SK-N-SH treated with all-trans-retinoic acid at 6 μM for 48 hours (cell line): Measurements from ENCODE around the gene SEMA5B.
A peak's percentile ranks its signal among the peaks of the same experiment; 100 is the strongest.

Source experiments
- ATAC-seq: fragments of 200-7000 bp; cut with Tn5 transposase; 3 replicates; pipeline ENCODE4 v1.9.1; 2020; ENCODE audit warnings: mild to moderate bottlenecking, moderate library complexity
- BACH2 ChIP-seq: fragments of 250-450 bp; sonication (Bioruptor Pico); IDR thresholded peaks from 2 replicates; pipeline ENCODE4 v1.9.0; 2021; ENCODE audit warnings: mild to moderate bottlenecking, borderline replicate concordance
- CSDC2 ChIP-seq: fragments of 250-450 bp; sonication (Bioruptor Pico); IDR thresholded peaks from 2 replicates; pipeline ENCODE4 v1.5.0; 2020; ENCODE audit warnings: mild to moderate bottlenecking, moderate library complexity
- ESRRG ChIP-seq: fragments of 250-450 bp; sonication (Bioruptor Pico); IDR thresholded peaks from 2 replicates; pipeline ENCODE4 v1.6.1; 2021; ENCODE audit warnings: mild to moderate bottlenecking
- GLIS3 ChIP-seq: fragments of 250-450 bp; sonication (Bioruptor Pico); IDR thresholded peaks from 2 replicates; pipeline ENCODE4 v1.5.0; 2020; ENCODE audit warnings: mild to moderate bottlenecking, moderate library complexity
- ISL1 ChIP-seq: fragments of 250-450 bp; sonication (Bioruptor Pico); IDR thresholded peaks from 2 replicates; pipeline ENCODE4 v2.1.2; 2022; ENCODE audit warnings: mild to moderate bottlenecking, moderate library complexity
- PPARA ChIP-seq: fragments of 250-450 bp; sonication (Bioruptor Pico); IDR thresholded peaks from 2 replicates; pipeline ENCODE4 v1.5.0; 2020; ENCODE audit warnings: mild to moderate bottlenecking, borderline replicate concordance
- SNAI2 ChIP-seq: fragments of 250-450 bp; sonication (Bioruptor Pico); IDR thresholded peaks from 2 replicates; pipeline ENCODE4 v1.5.0; 2020; ENCODE audit warnings: mild to moderate bottlenecking, moderate library complexity
- TCF4 ChIP-seq: fragments of 250-450 bp; sonication (Bioruptor Pico); IDR thresholded peaks from 2 replicates; pipeline ENCODE4 v1.8.0; 2021; ENCODE audit warnings: mild to moderate bottlenecking, moderate library complexity, borderline replicate concordance
- ZC3H10 ChIP-seq: fragments of 250-450 bp; sonication (Bioruptor Pico); IDR thresholded peaks from 2 replicates; pipeline ENCODE4 v1.5.1; 2021; ENCODE audit warnings: mild to moderate bottlenecking, moderate library complexity
- ZNF70 ChIP-seq: fragments of 450-650 bp; formaldehyde crosslinking; IDR thresholded peaks from 2 replicates; pipeline ENCODE4 v1.5.0; 2020; ENCODE audit warnings: mild to moderate bottlenecking, moderate library complexity
- TF ChIP-seq, protein P1 (sequence below): fragments of 250-450 bp; sonication (Bioruptor Pico); IDR thresholded peaks from 2 replicates; pipeline ENCODE4 v1.5.1; 2021; ENCODE audit warnings: mild to moderate bottlenecking, moderate library complexity
- TF ChIP-seq, protein P2 (sequence below): fragments of 250-450 bp; sonication (Bioruptor Pico); IDR thresholded peaks from 2 replicates; pipeline ENCODE4 v1.5.0; 2020; ENCODE audit warnings: mild to moderate bottlenecking, moderate library complexity
- TF ChIP-seq, protein P3 (sequence below): fragments of 250-450 bp; sonication (Bioruptor Pico); IDR thresholded peaks from 2 replicates; pipeline ENCODE4 v1.8.0; 2020; ENCODE audit warnings: mild to moderate bottlenecking, moderate library complexity, borderline replicate concordance
- TF ChIP-seq, protein P4 (sequence below): fragments of 250-450 bp; sonication (Bioruptor Pico); IDR thresholded peaks from 2 replicates; pipeline ENCODE4 v1.5.1; 2020; ENCODE audit warnings: low read depth, mild to moderate bottlenecking, moderate library complexity

SEMA5B gene

DNA sequence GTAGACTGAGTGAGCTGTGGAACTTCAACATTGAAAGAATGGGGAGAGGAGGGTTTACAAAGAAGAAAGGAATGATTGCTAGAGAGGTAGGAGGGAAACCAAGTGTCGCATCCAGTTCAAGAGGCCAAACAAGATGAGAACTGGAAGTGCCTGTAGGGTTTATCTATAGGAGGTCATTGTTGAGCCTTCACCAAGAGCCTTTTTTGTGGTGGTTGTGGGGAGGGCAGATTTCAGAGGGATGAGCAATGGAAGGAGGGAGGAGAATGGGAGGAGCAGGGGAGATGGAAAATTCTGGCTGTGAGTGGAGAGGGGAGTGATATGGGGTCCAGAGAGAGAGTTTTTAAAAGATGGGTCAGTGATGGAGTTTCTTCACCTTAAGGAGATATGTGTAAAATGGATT, 47.8 kb upstream of the SEMA5B start:
- TF ChIP-seq ZNF70 (CRISPR knock-in tag) = peak; percentile 90
- TF ChIP-seq, protein P1, sequence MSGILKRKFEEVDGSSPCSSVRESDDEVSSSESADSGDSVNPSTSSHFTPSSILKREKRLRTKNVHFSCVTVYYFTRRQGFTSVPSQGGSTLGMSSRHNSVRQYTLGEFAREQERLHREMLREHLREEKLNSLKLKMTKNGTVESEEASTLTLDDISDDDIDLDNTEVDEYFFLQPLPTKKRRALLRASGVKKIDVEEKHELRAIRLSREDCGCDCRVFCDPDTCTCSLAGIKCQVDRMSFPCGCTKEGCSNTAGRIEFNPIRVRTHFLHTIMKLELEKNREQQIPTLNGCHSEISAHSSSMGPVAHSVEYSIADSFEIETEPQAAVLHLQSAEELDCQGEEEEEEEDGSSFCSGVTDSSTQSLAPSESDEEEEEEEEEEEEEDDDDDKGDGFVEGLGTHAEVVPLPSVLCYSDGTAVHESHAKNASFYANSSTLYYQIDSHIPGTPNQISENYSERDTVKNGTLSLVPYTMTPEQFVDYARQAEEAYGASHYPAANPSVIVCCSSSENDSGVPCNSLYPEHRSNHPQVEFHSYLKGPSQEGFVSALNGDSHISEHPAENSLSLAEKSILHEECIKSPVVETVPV = no peak
- peak; percentile 14; the same call in 2 of the 3 replicates for ATAC-seq

DNA sequence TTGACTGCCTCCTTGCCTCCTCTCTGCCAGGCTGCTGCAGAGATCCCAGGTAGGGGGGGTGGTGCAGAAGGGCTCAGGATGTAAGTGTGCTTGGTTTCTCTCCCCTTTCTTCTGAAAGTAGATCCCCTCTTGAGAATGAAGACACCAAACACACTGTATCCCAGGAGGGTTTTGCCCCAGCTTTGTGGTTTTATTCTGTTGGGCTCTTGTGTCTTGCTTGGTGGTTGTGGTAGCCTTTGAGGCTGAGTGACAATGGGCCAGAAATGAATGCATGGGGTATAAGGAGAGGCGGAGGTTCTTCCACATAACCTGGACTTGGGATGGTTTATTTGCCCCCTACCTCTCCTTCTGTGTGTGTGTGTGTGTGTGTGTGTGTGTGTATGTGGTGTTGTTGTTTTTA, 45.0 kb upstream of the SEMA5B start:
- no peak for ATAC-seq
- TF ChIP-seq ZC3H10 (CRISPR knock-in tag) (no peak), ISL1 (CRISPR knock-in tag) (no peak)
- TF ChIP-seq, protein P2, sequence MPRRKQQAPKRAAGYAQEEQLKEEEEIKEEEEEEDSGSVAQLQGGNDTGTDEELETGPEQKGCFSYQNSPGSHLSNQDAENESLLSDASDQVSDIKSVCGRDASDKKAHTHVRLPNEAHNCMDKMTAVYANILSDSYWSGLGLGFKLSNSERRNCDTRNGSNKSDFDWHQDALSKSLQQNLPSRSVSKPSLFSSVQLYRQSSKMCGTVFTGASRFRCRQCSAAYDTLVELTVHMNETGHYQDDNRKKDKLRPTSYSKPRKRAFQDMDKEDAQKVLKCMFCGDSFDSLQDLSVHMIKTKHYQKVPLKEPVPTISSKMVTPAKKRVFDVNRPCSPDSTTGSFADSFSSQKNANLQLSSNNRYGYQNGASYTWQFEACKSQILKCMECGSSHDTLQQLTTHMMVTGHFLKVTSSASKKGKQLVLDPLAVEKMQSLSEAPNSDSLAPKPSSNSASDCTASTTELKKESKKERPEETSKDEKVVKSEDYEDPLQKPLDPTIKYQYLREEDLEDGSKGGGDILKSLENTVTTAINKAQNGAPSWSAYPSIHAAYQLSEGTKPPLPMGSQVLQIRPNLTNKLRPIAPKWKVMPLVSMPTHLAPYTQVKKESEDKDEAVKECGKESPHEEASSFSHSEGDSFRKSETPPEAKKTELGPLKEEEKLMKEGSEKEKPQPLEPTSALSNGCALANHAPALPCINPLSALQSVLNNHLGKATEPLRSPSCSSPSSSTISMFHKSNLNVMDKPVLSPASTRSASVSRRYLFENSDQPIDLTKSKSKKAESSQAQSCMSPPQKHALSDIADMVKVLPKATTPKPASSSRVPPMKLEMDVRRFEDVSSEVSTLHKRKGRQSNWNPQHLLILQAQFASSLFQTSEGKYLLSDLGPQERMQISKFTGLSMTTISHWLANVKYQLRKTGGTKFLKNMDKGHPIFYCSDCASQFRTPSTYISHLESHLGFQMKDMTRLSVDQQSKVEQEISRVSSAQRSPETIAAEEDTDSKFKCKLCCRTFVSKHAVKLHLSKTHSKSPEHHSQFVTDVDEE = no peak

DNA sequence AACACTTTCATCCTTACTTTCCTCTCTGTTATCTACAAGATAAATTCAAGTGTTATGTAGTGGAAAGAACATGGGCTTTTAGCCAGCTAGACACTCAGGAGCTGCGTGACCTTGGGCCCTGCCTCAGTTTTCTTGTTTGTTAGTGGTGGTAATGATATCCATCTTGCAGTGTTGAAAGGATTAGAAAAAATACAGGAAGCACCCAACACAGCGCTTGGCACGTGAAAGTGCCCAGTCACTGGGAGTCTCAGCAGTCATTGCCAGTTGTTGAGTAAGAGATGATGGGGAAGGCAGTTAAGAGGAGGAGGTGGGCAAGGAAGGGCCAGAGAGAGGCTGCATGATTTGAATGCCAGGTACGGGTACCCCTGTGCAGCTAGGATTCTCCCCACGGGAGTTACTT, 44.6 kb upstream of the SEMA5B start:
- TF ChIP-seq, protein P2 = no peak
- TF ChIP-seq TCF4 (CRISPR knock-in tag) (no peak), CSDC2 (CRISPR knock-in tag) (no peak), BACH2 (CRISPR knock-in tag) (no peak), ESRRG (CRISPR knock-in tag) (no peak), GLIS3 (CRISPR knock-in tag) (no peak), ISL1 (CRISPR knock-in tag) (no peak), PPARA (CRISPR knock-in tag) (no peak), ZC3H10 (CRISPR knock-in tag) (no peak)
- TF ChIP-seq, protein P3, sequence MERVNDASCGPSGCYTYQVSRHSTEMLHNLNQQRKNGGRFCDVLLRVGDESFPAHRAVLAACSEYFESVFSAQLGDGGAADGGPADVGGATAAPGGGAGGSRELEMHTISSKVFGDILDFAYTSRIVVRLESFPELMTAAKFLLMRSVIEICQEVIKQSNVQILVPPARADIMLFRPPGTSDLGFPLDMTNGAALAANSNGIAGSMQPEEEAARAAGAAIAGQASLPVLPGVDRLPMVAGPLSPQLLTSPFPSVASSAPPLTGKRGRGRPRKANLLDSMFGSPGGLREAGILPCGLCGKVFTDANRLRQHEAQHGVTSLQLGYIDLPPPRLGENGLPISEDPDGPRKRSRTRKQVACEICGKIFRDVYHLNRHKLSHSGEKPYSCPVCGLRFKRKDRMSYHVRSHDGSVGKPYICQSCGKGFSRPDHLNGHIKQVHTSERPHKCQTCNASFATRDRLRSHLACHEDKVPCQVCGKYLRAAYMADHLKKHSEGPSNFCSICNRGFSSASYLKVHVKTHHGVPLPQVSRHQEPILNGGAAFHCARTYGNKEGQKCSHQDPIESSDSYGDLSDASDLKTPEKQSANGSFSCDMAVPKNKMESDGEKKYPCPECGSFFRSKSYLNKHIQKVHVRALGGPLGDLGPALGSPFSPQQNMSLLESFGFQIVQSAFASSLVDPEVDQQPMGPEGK (CRISPR knock-in tag) = no peak
- TF ChIP-seq, protein P1 = no peak
- TF ChIP-seq, protein P4, sequence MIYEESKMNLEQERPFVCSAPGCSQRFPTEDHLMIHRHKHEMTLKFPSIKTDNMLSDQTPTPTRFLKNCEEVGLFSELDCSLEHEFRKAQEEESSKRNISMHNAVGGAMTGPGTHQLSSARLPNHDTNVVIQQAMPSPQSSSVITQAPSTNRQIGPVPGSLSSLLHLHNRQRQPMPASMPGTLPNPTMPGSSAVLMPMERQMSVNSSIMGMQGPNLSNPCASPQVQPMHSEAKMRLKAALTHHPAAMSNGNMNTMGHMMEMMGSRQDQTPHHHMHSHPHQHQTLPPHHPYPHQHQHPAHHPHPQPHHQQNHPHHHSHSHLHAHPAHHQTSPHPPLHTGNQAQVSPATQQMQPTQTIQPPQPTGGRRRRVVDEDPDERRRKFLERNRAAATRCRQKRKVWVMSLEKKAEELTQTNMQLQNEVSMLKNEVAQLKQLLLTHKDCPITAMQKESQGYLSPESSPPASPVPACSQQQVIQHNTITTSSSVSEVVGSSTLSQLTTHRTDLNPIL = no peak
- TF ChIP-seq, all 23 proteins: peak for 0
- no peak for ATAC-seq

DNA sequence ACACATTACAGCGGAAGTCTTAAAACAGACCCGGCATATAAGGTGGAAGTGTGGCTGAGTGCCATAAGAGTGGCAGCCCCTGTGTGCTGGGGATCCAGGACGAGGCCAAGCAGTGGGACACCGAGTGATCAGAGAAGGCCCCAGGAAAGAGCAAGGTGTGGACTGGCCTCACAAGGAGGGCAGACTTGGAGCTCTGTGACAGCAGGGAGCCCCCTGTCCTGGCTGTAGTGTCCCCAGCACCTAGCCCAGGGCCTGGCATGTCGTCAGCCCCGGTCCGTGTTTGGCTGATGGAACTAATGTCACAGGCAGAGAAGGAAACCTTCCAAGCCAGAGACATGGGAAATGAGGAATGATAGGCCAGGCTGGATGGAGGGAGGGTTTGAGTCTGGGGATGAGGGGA, 44.0 kb upstream of the SEMA5B start:
- ATAC-seq = no peak
- TF ChIP-seq BACH2 (CRISPR knock-in tag) = no peak
- TF ChIP-seq SNAI2 (CRISPR knock-in tag) = no peak
- TF ChIP-seq, protein P2 = no peak
- TF ChIP-seq PPARA (CRISPR knock-in tag) = no peak
- no peak for TF ChIP-seq ISL1 (CRISPR knock-in tag)
- TF ChIP-seq, protein P3 (CRISPR knock-in tag) = no peak
- TF ChIP-seq, protein P1 = no peak
